Kasumi-1 (cell line): Measurements from ENCODE around the gene SH3RF2.
"Not testable (repeated sequence)": the region's sequence is repeated elsewhere in the genome, so short reads cannot be mapped to it uniquely, and the experiment has no call there.

Source experiments
- DNase-seq, 2 experiments: peaks; one replicate each; lab custom pipeline; 2025; lab: John Stamatoyannopoulos, UW

Gene SH3RF2

GRCh38 chr5:145951071-145951470 is 14.7 kb downstream of the SH3RF2 start:
- DNase-seq, result no peak

GRCh38 chr5:145953202-145953601 is 16.8 kb downstream of the SH3RF2 start:
- DNase-seq, result no peak

- DNase-seq, result not testable (repeated sequence)
Measured at GRCh38 chr5:145954140-145954539, 17.8 kb downstream of the SH3RF2 start.

GRCh38 chr5:145957388-145957787 is 21.0 kb downstream of the SH3RF2 start:
- DNase-seq, result no peak

GRCh38 chr5:145958436-145958835 is 22.1 kb downstream of the SH3RF2 start:
- no peak for DNase-seq

GRCh38 chr5:145960166-145960565 is 23.8 kb downstream of the SH3RF2 start:
- DNase-seq, result no peak

GRCh38 chr5:145960848-145961600 is 24.6 kb downstream of the SH3RF2 start:
- DNase-seq, result no peak

GRCh38 chr5:145962001-145962400 is 25.6 kb downstream of the SH3RF2 start:
- no peak for DNase-seq

- not testable (repeated sequence) for DNase-seq
Measured at GRCh38 chr5:145964008-145964407, 27.6 kb downstream of the SH3RF2 start.

GRCh38 chr5:145965804-145966203 is 29.4 kb downstream of the SH3RF2 start:
- peak; percentile 39 to 47 for DNase-seq

GRCh38 chr5:145967296-145967695 is 30.9 kb downstream of the SH3RF2 start:
- no peak for DNase-seq

- DNase-seq, result no peak
Measured at GRCh38 chr5:145968970-145969713, 32.8 kb downstream of the SH3RF2 start.

GRCh38 chr5:145969714-145970092 is 33.3 kb downstream of the SH3RF2 start:
- no peak for DNase-seq

GRCh38 chr5:145971108-145971507 is 34.7 kb downstream of the SH3RF2 start:
- peak in 1 of 2 experiments; percentile 16 for DNase-seq

- no peak for DNase-seq
Measured at GRCh38 chr5:145971701-145972100, 35.3 kb downstream of the SH3RF2 start.

GRCh38 chr5:145975001-145975360 is 38.6 kb downstream of the SH3RF2 start:
- DNase-seq, result no peak

GRCh38 chr5:145975361-145976066 is 39.1 kb downstream of the SH3RF2 start:
- DNase-seq, result no peak

- peak; percentile 69 to 71 for DNase-seq
Measured at GRCh38 chr5:145976431-145977155, 40.2 kb downstream of the SH3RF2 start.

GRCh38 chr5:145978171-145978570 is 41.8 kb downstream of the SH3RF2 start:
- no peak for DNase-seq

- no peak for DNase-seq
Measured at GRCh38 chr5:145978708-145979107, 42.3 kb downstream of the SH3RF2 start.

- no peak for DNase-seq
Measured at GRCh38 chr5:145979270-145980223, 43.2 kb downstream of the SH3RF2 start.
